ACC112 (cell line): ENCODE measurements around the gene CHI3L1.

ENCODE experiments used
- H2AFZ ChIP-seq: fragments of 200-600 bp; sonication (generic); one replicate; pipeline ENCODE4 v1.6.0; 2017; ENCODE audit warnings: antibody characterized with exemption, low read length; ENCODE audit not compliant: unreplicated experiment
- H3K27ac ChIP-seq: fragments of 200-600 bp; sonication (generic); 2 replicates; pipeline ENCODE4 v1.5.1; 2014; ENCODE audit warnings: low read depth, mild to moderate bottlenecking, antibody characterized with exemption, low read length, moderate library complexity
- H3K27me3 ChIP-seq: fragments of 200-600 bp; sonication (generic); 2 replicates; pipeline ENCODE4 v1.6.1; 2014; ENCODE audit warnings: mild to moderate bottlenecking, antibody characterized with exemption, low read length, moderate library complexity, mixed read lengths; ENCODE audit not compliant: insufficient read depth
- H3K36me3 ChIP-seq: fragments of 200-600 bp; sonication (generic); 2 replicates; pipeline ENCODE4 v1.6.1; 2016; ENCODE audit warnings: mild to moderate bottlenecking, antibody characterized with exemption, low read length, moderate library complexity, mixed read lengths; ENCODE audit not compliant: insufficient read depth
- H3K4me1 ChIP-seq: fragments of 200-600 bp; sonication (generic); one replicate; pipeline ENCODE4 v1.6.1; 2016; ENCODE audit warnings: low read length, mixed read lengths; ENCODE audit not compliant: insufficient read depth, unreplicated experiment, control insufficient read depth
- H3K4me3 ChIP-seq: fragments of 200-600 bp; sonication (generic); 2 replicates; pipeline ENCODE4 v1.5.1; 2014; ENCODE audit warnings: mild to moderate bottlenecking, low read depth, low read length
- H3K79me2 ChIP-seq: fragments of 200-600 bp; sonication (generic); one replicate; pipeline ENCODE4 v1.6.0; 2016; ENCODE audit warnings: low read length; ENCODE audit not compliant: control insufficient read depth, unreplicated experiment, insufficient read depth

The CHI3L1 gene

DNA sequence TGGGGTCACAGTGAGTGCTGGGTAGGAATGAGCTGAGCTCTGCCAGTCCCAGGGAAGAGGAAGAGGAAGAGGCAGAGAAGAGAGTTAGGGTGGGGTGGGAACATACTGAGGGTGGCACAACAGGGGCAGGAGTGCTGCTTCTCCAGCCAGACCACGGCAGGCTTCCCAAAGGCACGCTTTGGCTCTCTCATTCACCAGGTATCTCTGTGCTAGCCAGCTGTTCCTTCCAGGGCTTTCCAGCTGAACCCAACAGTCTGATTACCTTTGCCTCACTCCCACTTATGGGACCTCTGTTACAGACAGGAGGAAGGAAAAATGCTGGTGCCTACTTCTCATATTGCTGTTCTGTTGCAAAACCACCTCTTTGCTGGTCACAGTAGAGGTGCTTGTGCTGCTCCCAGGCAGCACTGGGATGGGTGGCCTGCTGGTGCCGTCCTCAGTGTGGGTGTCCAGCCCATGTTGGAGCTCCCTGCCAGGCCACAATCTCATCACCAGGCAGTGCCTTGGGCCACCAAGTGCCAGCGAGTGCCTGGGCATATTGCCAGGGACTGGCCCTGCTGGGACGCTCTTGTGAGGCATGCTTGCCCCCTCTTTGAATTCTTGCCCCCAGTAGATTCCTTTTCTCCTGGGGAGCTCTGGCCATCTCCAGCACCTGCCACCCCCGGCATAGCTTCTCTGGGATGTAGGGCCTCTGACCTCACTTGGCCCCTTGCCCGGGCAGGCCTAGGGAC is 56.8 kb downstream of the CHI3L1 start:
- Histone ChIP-seq H3K4me1 (peaks cover 31% of the 10 kb centered on the region), H3K4me3 (no peak overlapping the region), H3K27ac (no peak overlapping the region), H2AFZ (no peak overlapping the region), H3K27me3 (no peaks in the 10 kb centered on the region), H3K79me2 (no peaks in the 10 kb centered on the region), H3K36me3 (no peaks in the 10 kb centered on the region)
